Neural cell (in vitro differentiated cells): ENCODE results near the gene ZNF439. TPM values are rescaled to one million over a fixed set of nuclear protein-coding genes. Genes with fewer than 3 reads are reported as not detected.
"Not testable (repeated sequence)": the region's sequence is repeated elsewhere in the genome, so short reads cannot be mapped to it uniquely, and the experiment has no call there.

Experiments
- H2AFZ ChIP-seq: fragments of 200-600, 300-800 bp; sonication (generic), shearing (Covaris generic); 2 replicates; pipeline ENCODE4 v1.6.0; 2014; ENCODE audit warnings: low read depth, mild to moderate bottlenecking, antibody characterized with exemption, low read length, moderate library complexity
- H3F3A ChIP-seq: fragments of 200-600 bp; shearing (Covaris generic); 2 replicates; pipeline ENCODE4 v1.6.1; 2016; ENCODE audit warnings: mild to moderate bottlenecking, moderate library complexity, mixed read lengths, antibody characterized with exemption, low read length; ENCODE audit not compliant: insufficient read depth, poor library complexity, severe bottlenecking
- H3K27ac ChIP-seq: fragments of 200-600, 300-800 bp; sonication (generic), shearing (Covaris generic); 2 replicates; pipeline ENCODE4 v1.5.1; 2014; ENCODE audit warnings: mild to moderate bottlenecking, low read length, moderate library complexity
- H3K27me3 ChIP-seq: fragments of 300-800, 200-600 bp; sonication (generic), shearing (Covaris generic); 2 replicates; pipeline ENCODE4 v1.6.0; 2014; ENCODE audit warnings: mild to moderate bottlenecking, low read depth, low read length, moderate library complexity; ENCODE audit not compliant: insufficient read depth
- H3K36me3 ChIP-seq: fragments of 300-800, 200-600 bp; sonication (generic), shearing (Covaris generic); 2 replicates; pipeline ENCODE4 v1.5.1; 2014; ENCODE audit warnings: mild to moderate bottlenecking, antibody characterized with exemption, low read length, moderate library complexity; ENCODE audit not compliant: insufficient read depth
- H3K4me2 ChIP-seq: fragments of 300-800, 200-600 bp; sonication (generic), shearing (Covaris generic); 2 replicates; pipeline ENCODE4 v1.6.0; 2014; ENCODE audit warnings: mild to moderate bottlenecking, low read length
- H3K4me3 ChIP-seq: fragments of 300-800, 200-600 bp; sonication (generic), shearing (Covaris generic); 2 replicates; pipeline ENCODE4 v1.5.1; 2014; ENCODE audit warnings: mild to moderate bottlenecking, low read length, moderate library complexity
- H3K79me2 ChIP-seq: fragments of 200-600 bp; shearing (Covaris generic); replicated peaks from 2 replicates; pipeline ENCODE4 v1.6.0; 2014; ENCODE audit warnings: mild to moderate bottlenecking, low read length, moderate library complexity; ENCODE audit not compliant: insufficient read depth
- H3K9ac ChIP-seq: fragments of 300-800, 200-600 bp; sonication (generic), shearing (Covaris generic); 2 replicates; pipeline ENCODE4 v1.6.1; 2016; ENCODE audit warnings: mild to moderate bottlenecking, low read length, mixed read lengths
- H3K9me2 ChIP-seq: fragments of 200-600 bp; shearing (Covaris generic); 2 replicates; pipeline ENCODE4 v1.6.1; 2016; ENCODE audit warnings: mild to moderate bottlenecking, low read length, mixed read lengths; ENCODE audit not compliant: insufficient read depth
- H3K9me3 ChIP-seq: fragments of 200-600, 300-800 bp; sonication (generic), shearing (Covaris generic); 2 replicates; pipeline ENCODE4 v1.6.1; 2016; ENCODE audit warnings: mild to moderate bottlenecking, mixed run types, low read length, moderate library complexity, mixed read lengths
- H4K20me1 ChIP-seq: fragments of 200-600 bp; shearing (Covaris generic); 2 replicates; pipeline ENCODE4 v1.6.1; 2016; ENCODE audit warnings: mild to moderate bottlenecking, mixed run types; ENCODE audit not compliant: insufficient read depth
- polyA plus RNA-seq: library from polyadenylated mRNA; depleted of rRNA; stranded (reverse); fragments of >200 nt; gene quantifications from 2 replicates; pipeline ENCODE4 v1.2.3, GENCODE V29; 2014

Gene ZNF439
- polyA plus RNA-seq, 1 donor from 2014 or later: 2.0 TPM

- H3K27ac ChIP-seq, H3K9me2 ChIP-seq, H3K79me2 ChIP-seq, H3K4me3 ChIP-seq, H3K36me3 ChIP-seq, H3F3A ChIP-seq, H2AFZ ChIP-seq, H3K4me2 ChIP-seq, H3K27me3 ChIP-seq, H3K9ac ChIP-seq, H4K20me1 ChIP-seq: not testable (repeated sequence)
- H3K9me3 ChIP-seq: peaks cover 26% of the 10 kb centered on the region
Measured at GRCh38 chr19:11914417-11915051, 66.0 kb downstream of the ZNF439 start.

Other genes starting within 250 kb of the ZNF439 start
- gene ZNF823, start 109.8 kb upstream of the ZNF439 start, polyA plus RNA-seq: 7.8 and 13.6 TPM in 2 replicates
- gene ZNF441, start 81.7 kb upstream of the ZNF439 start, polyA plus RNA-seq: 137 and 138 TPM in 2 replicates
- gene ZNF491, start 50.2 kb upstream of the ZNF439 start, polyA plus RNA-seq: 26.0 and 29.8 TPM in 2 replicates
- gene ZNF440, start 34.5 kb upstream of the ZNF439 start, polyA plus RNA-seq: 24.7 and 26.6 TPM in 2 replicates
- 14.4 and 23.1 TPM in 2 replicates for gene ZNF69, start 39.1 kb downstream of the ZNF439 start, polyA plus RNA-seq
- gene ZNF700, start 76.4 kb downstream of the ZNF439 start, polyA plus RNA-seq: 32.8 and 35.9 TPM in 2 replicates
- gene ZNF763, start 116.3 kb downstream of the ZNF439 start, polyA plus RNA-seq: 12.8 and 17.9 TPM in 2 replicates
- gene ZNF433, start 187.0 kb downstream of the ZNF439 start, polyA plus RNA-seq: 37.3 and 40.6 TPM in 2 replicates
- 0.21 TPM in 1 of 2 replicates, not detected in the other for gene ZNF878, start 204.2 kb downstream of the ZNF439 start, polyA plus RNA-seq
- gene ZNF844, start 216.0 kb downstream of the ZNF439 start, polyA plus RNA-seq: 11.1 and 15.1 TPM in 2 replicates